CD4-positive, alpha-beta T cell (primary cell): Measurements from ENCODE around the gene KRTCAP2. TPM values are rescaled to one million over a fixed set of nuclear protein-coding genes. Genes with fewer than 3 reads are reported as not detected.
A peak's percentile ranks its signal among the peaks of the same experiment; 100 is the strongest.

ENCODE experiments used
- ATAC-seq: fragments of 200-7000 bp; cut with Tn5 transposase; one replicate; pipeline ENCODE4 v1.10.0; 2022; ENCODE audit warnings: mild to moderate bottlenecking; ENCODE audit not compliant: poor library complexity
- CTCF ChIA-PET: fragments of 350-600 bp; sonication (Branson Sonifier 250); formaldehyde crosslinking; loops from one replicate; lab custom pipeline; 2021; ENCODE audit warnings: antibody characterized with exemption, inconsistent platforms; lab: Charles Lee
- POLR2A ChIA-PET: fragments of 350-600 bp; sonication (Branson Sonifier 250); formaldehyde crosslinking; loops from one replicate; lab custom pipeline; 2021; ENCODE audit warnings: antibody characterized with exemption, inconsistent platforms; lab: Charles Lee
- DNase-seq, 14 experiments: peaks; one replicate each; pipeline ENCODE4 v3.0.0-alpha.2; 2013 to 2020; ENCODE audit warnings: mixed read lengths in 2 of 14
- H3K27ac ChIP-seq, 2 donors: one replicate each; pipeline versions ENCODE4 v1.5.1 to v1.7.0; 2013; ENCODE audit warnings: low read length in 2 of 2, low read depth in 1 of 2, mild to moderate bottlenecking in 1 of 2
- H3K27me3 ChIP-seq, 2 experiments: 1 replicate in 1 of 2; 2 replicates in 1 of 2; pipeline versions ENCODE4 v1.6.1 to v1.7.0; 2013; ENCODE audit warnings: low read length in 2 of 2, control low read depth in 1 of 2, mild to moderate bottlenecking in 1 of 2, moderate library complexity in 1 of 2; ENCODE audit not compliant: insufficient read depth in 2 of 2, control insufficient read depth in 1 of 2
- H3K36me3 ChIP-seq: one replicate; pipeline ENCODE4 v1.6.1; 2013; ENCODE audit warnings: low read length, control low read depth; ENCODE audit not compliant: insufficient read depth
- H3K4me1 ChIP-seq: one replicate; pipeline ENCODE4 v1.6.1; 2013; ENCODE audit warnings: low read length, control low read depth; ENCODE audit not compliant: insufficient read depth
- H3K4me3 ChIP-seq: one replicate; pipeline ENCODE4 v1.5.1; 2013; ENCODE audit warnings: mild to moderate bottlenecking, low read length, moderate library complexity
- H3K9me3 ChIP-seq, 2 experiments: 1 replicate in 1 of 2; 2 replicates in 1 of 2; pipeline versions ENCODE4 v1.6.1 to v1.7.0; 2013; ENCODE audit warnings: low read length in 2 of 2, mild to moderate bottlenecking in 2 of 2, control low read depth in 1 of 2, moderate library complexity in 1 of 2; ENCODE audit not compliant: control insufficient read depth in 1 of 2, insufficient read depth in 1 of 2
- H3K27ac Mint-ChIP-seq: one replicate; pipeline ENCODE4 v1.8.0; 2020; ENCODE audit warnings: mixed read lengths
- H3K27me3 Mint-ChIP-seq: one replicate; pipeline ENCODE4 v1.8.0; 2021; ENCODE audit warnings: mixed read lengths
- H3K36me3 Mint-ChIP-seq: one replicate; pipeline ENCODE4 v1.8.0; 2021; ENCODE audit warnings: low read depth, mixed read lengths
- H3K4me1 Mint-ChIP-seq: one replicate; pipeline ENCODE4 v1.8.0; 2021; ENCODE audit warnings: low read depth, mixed read lengths
- H3K4me3 Mint-ChIP-seq: one replicate; pipeline ENCODE4 v1.8.0; 2020; ENCODE audit warnings: mild to moderate bottlenecking, mixed read lengths
- H3K9me3 Mint-ChIP-seq: one replicate; pipeline ENCODE4 v1.8.0; 2020; ENCODE audit warnings: mixed read lengths
- intact Hi-C, 2 experiments: fragments of 100-400 bp; cut with DNase I in 1 of 2; cut with micrococcal nuclease in 1 of 2; formaldehyde crosslinking; loops; one replicate each; pipeline versions ENCODE4 v1.15.1 to v1.9.0; 2023 to 2025; cut with DNase I, micrococcal nuclease
- total RNA-seq, 174 experiments: library from RNA in 2 of 174; stranded (reverse) in 2 of 174; gene quantifications; one replicate each; pipeline ENCODE4 v1.2.3 and lab custom pipeline; 2021 to 2026
- TF ChIP-seq, protein P1 (sequence below): fragments of 200-600 bp; IDR thresholded peaks from one replicate; pipeline ENCODE4 v1.8.0; 2022; ENCODE audit warnings: antibody characterized with exemption, mild to moderate bottlenecking

The KRTCAP2 gene
- total RNA-seq, 2 experiments from 2014 or later = 77.8 TPM

DNA sequence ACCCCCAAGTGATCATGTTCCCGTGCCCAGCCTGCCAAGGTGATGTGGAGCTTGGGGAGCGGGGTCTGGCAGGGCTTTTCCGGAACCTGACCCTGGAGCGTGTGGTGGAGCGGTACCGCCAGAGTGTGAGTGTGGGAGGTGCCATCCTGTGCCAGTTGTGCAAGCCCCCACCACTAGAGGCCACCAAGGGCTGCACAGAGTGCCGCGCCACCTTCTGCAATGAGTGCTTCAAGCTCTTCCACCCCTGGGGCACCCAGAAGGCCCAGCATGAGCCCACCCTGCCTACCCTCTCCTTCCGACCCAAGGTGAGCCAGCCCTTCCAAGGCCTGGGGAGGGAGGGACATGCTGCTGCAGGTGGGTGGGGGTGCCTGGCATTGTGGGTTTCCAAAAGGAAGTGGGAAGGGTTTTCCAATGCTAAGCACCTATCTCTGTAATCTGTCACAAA, 2.8 kb upstream of the KRTCAP2 start:
- H3K4me1 ChIP-seq = peaks cover 55% of the 10 kb centered on the region
- POLR2A ChIA-PET = interaction anchor here (1.3 to 4.4 kb wide), 2 partner anchors 18 to 51 kb away, joined by 5 to 31 read pairs; no protein-coding TSS in a partner anchor
- peak in 4 of 14 experiments; percentile 27 to 69 (median 44) for DNase-seq

DNA sequence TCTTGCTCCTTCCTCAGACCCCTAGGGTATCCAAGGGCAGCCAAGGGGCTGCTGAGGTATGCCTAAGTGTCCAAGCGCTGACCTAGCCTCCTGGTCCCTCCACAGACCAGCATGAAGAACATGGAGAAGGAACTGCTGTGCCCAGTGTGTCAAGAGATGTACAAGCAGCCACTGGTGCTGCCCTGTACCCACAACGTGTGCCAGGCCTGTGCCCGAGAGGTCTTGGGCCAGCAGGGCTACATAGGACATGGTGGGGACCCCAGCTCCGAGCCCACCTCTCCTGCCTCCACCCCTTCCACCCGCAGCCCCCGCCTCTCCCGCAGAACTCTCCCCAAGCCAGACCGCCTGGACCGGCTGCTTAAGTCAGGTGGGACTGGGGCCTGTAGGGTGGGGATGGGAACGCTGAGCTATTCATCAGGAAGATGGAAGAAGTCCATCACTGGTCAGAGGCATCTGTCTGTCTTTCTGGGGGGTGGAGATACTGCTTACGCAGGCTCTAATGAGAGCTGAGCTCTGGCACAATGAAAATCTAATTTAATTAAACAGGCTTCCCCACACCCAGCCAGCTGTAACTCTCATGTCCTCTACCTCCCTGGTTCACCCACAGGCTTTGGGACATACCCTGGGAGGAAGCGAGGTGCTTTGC, 2.3 kb upstream of the KRTCAP2 start:
- no peak for ATAC-seq
- no peak overlapping the region for H3K4me3 ChIP-seq
- peak overlapping the region; percentile 74 for H3K4me3 Mint-ChIP-seq
- H3K36me3 Mint-ChIP-seq = peaks cover 54% of the 10 kb centered on the region
- TF ChIP-seq, protein P1, sequence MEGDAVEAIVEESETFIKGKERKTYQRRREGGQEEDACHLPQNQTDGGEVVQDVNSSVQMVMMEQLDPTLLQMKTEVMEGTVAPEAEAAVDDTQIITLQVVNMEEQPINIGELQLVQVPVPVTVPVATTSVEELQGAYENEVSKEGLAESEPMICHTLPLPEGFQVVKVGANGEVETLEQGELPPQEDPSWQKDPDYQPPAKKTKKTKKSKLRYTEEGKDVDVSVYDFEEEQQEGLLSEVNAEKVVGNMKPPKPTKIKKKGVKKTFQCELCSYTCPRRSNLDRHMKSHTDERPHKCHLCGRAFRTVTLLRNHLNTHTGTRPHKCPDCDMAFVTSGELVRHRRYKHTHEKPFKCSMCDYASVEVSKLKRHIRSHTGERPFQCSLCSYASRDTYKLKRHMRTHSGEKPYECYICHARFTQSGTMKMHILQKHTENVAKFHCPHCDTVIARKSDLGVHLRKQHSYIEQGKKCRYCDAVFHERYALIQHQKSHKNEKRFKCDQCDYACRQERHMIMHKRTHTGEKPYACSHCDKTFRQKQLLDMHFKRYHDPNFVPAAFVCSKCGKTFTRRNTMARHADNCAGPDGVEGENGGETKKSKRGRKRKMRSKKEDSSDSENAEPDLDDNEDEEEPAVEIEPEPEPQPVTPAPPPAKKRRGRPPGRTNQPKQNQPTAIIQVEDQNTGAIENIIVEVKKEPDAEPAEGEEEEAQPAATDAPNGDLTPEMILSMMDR = no peak
- H3K27ac Mint-ChIP-seq = peak overlapping the region; percentile 47
- H3K27ac ChIP-seq = no peak overlapping the region
- CTCF ChIA-PET = interaction anchor here (0.8 to 4.4 kb wide), 5 partner anchors 19 to 100 kb away, joined by 3 to 34 read pairs (median 5); no protein-coding TSS in a partner anchor
- intact Hi-C loops = loop anchor here (1.0 to 5.0 kb wide), 3 partner anchors 18 to 147 kb away; partner anchors contain the start of gene RUSC1 (in 1 of the 2)
- POLR2A ChIA-PET = interaction anchor here (1.1 to 4.4 kb wide), 3 partner anchors 18 to 90 kb away, joined by 3 to 31 read pairs (median 5); no protein-coding TSS in a partner anchor
- H3K27me3 Mint-ChIP-seq = no peaks in the 10 kb centered on the region
- no peaks in the 10 kb centered on the region for H3K9me3 Mint-ChIP-seq
- H3K36me3 ChIP-seq = peaks cover 39% of the 10 kb centered on the region
- peak in 1 of 14 experiments; percentile 49 for DNase-seq
- H3K9me3 ChIP-seq = no peaks in the 10 kb centered on the region
- no peaks in the 10 kb centered on the region for H3K27me3 ChIP-seq
- peaks cover 55% of the 10 kb centered on the region for H3K4me1 ChIP-seq
- peaks cover 47% of the 10 kb centered on the region for H3K4me1 Mint-ChIP-seq

More for the DNA sequence above, 2.8 kb upstream of the KRTCAP2 start:
- CTCF ChIA-PET = interaction anchor here (0.8 to 4.4 kb wide), 4 partner anchors 18 to 100 kb away, joined by 3 to 34 read pairs (median 13); no protein-coding TSS in a partner anchor
- H3K4me3 ChIP-seq = no peak overlapping the region
- Mint-ChIP-seq H3K9me3 (no peaks in the 10 kb centered on the region), H3K27me3 (no peaks in the 10 kb centered on the region), H3K4me1 (peaks cover 47% of the 10 kb centered on the region), H3K36me3 (peaks cover 51% of the 10 kb centered on the region), H3K27ac (peak overlapping the region; percentile 47), H3K4me3 (peak overlapping the region; percentile 78)
- no peaks in the 10 kb centered on the region for H3K27me3 ChIP-seq
- H3K27ac ChIP-seq = no peak overlapping the region
- no peaks in the 10 kb centered on the region for H3K9me3 ChIP-seq
- intact Hi-C loops = loop anchor here (1.0 to 5.0 kb wide), 6 partner anchors 17 to 417 kb away; partner anchors contain the start of gene RUSC1 (in 1 of the 2)
- H3K36me3 ChIP-seq = peaks cover 34% of the 10 kb centered on the region
- TF ChIP-seq, protein P1 = no peak
- ATAC-seq = no peak

DNA sequence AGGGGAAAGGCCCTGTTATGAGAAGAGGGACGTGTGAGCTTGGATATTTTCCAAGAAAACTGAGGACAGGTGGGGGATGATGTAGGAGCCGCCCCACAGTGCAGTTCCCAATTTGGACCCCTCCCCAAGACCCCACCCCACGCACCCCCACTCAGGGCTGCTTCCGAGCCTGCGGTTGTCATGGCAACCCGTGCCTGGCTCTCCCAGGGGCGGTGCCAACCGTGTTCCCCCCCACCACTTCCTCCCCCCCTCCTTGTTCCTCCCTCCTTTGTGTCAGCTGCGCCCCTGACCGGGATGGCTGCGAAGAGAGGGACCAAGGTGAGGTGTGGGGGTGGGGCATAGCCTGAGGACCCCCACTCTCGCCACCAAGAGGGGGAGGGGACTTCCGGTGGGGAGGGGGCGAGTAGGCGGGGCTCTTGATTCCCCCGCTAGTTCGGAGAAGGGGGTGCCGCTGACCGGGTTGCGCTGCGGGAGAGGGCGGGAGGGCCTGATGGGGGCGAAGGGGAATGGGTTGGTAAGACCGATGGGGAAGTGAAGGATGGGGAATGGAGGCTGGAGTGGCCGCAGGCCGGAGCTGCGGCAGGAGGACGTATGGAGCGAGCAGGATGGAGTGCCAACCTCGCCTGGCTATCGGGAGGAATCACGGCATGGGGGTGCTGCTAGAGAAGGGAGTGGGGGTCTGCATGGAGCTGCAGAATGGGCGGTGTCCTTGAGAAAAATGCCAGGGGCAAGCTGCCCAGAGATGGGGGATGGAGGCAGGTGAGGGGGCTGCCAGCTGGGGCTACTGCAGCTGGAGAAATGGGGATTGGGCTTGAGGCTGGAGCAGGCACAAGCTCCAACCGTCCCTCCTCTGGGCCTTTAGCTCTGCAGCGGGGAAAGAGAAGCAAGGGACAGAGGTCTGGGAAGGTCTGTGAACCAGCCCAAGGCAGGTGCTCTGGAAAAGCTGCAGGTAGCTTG, 1.5 kb upstream of the KRTCAP2 start:
- Mint-ChIP-seq H3K4me3 (peak overlapping the region; percentile 100), H3K27ac (peak overlapping the region; percentile 95), H3K27me3 (no peaks in the 10 kb centered on the region), H3K9me3 (no peaks in the 10 kb centered on the region), H3K36me3 (peaks cover 53% of the 10 kb centered on the region), H3K4me1 (peaks cover 47% of the 10 kb centered on the region)
- peak; percentile 5 for ATAC-seq
- peaks cover 41% of the 10 kb centered on the region for H3K36me3 ChIP-seq
- H3K4me1 ChIP-seq = peaks cover 55% of the 10 kb centered on the region
- H3K9me3 ChIP-seq = no peaks in the 10 kb centered on the region
- DNase-seq = peak in 13 of 14 experiments; percentile 40 to 87 (median 53)
- intact Hi-C loops = loop anchor here (1.0 to 5.0 kb wide), 3 partner anchors 19 to 148 kb away; partner anchors contain the start of gene RUSC1 (in 1 of the 2)
- POLR2A ChIA-PET = interaction anchor here (0.6 to 4.4 kb wide), 5 partner anchors 19 to 89 kb away, joined by 3 to 31 read pairs (median 5); partner anchors contain the start of gene THBS3
- peak overlapping the region; percentile 7 to 40 for H3K27ac ChIP-seq
- TF ChIP-seq, protein P1 = no peak
- CTCF ChIA-PET = interaction anchor here (1.1 to 4.4 kb wide), 3 partner anchors 19 to 53 kb away, joined by 3 to 34 read pairs (median 21); no protein-coding TSS in a partner anchor
- H3K27me3 ChIP-seq = no peaks in the 10 kb centered on the region
- H3K4me3 ChIP-seq = peak overlapping the region; percentile 77
